Measurements from ENCODE around the gene CLTC.
"Not testable (repeated sequence)": the region's sequence is repeated elsewhere in the genome, so short reads cannot be mapped to it uniquely, and the experiment has no call there.

CLTC gene

GRCh38 chr17:59619298-59620063 is at the start of gene CLTC:
Gene CLTC (plus strand): TSS chr17:59619895. CDS start chr17:59620132, 237 bp downstream.
- peak; percentile 97 for DNase-seq

GRCh38 chr17:59572301-59572924 is 47.3 kb upstream of the CLTC start:
- no peak for DNase-seq

GRCh38 chr17:59584168-59584567 is 35.5 kb upstream of the CLTC start:
- DNase-seq, result not testable (repeated sequence)

- no peak for DNase-seq
Observed at GRCh38 chr17:59600169-59600568, 19.5 kb upstream of the CLTC start.

GRCh38 chr17:59601130-59601529 is 18.6 kb upstream of the CLTC start:
- DNase-seq, result no peak

GRCh38 chr17:59607061-59607460 is 12.6 kb upstream of the CLTC start:
- DNase-seq, result no peak

- no peak for DNase-seq
Observed at GRCh38 chr17:59607817-59608403, 11.8 kb upstream of the CLTC start.

- no peak for DNase-seq
Observed at GRCh38 chr17:59611503-59611902, 8.2 kb upstream of the CLTC start.

- no peak for DNase-seq
Observed at GRCh38 chr17:59616253-59616920, 3.3 kb upstream of the CLTC start.

GRCh38 chr17:59617156-59617732 is 2.5 kb upstream of the CLTC start:
- DNase-seq, result peak; percentile 5

GRCh38 chr17:59619035-59619297 is 729 bp upstream of the CLTC start:
- no peak for DNase-seq

GRCh38 chr17:59620064-59620359 is 317 bp downstream of the CLTC start:
- no peak for DNase-seq

GRCh38 chr17:59620518-59621259 is 994 bp downstream of the CLTC start:
- DNase-seq, result peak; percentile 20

- DNase-seq, result no peak
Observed at GRCh38 chr17:59621771-59622170, 2.1 kb downstream of the CLTC start.

GRCh38 chr17:59623151-59623550 is 3.5 kb downstream of the CLTC start:
- no peak for DNase-seq

- DNase-seq, result no peak
Observed at GRCh38 chr17:59626756-59627155, 7.1 kb downstream of the CLTC start.

- no peak for DNase-seq
Observed at GRCh38 chr17:59627274-59627673, 7.6 kb downstream of the CLTC start.

- DNase-seq, result no peak
Observed at GRCh38 chr17:59627770-59628171, 8.1 kb downstream of the CLTC start.

GRCh38 chr17:59629174-59629573 is 9.5 kb downstream of the CLTC start:
- no peak for DNase-seq

GRCh38 chr17:59631276-59631675 is 11.6 kb downstream of the CLTC start:
- DNase-seq, result no peak

- no peak for DNase-seq
Observed at GRCh38 chr17:59632398-59632797, 12.7 kb downstream of the CLTC start.

- no peak for DNase-seq
Observed at GRCh38 chr17:59633658-59634359, 14.1 kb downstream of the CLTC start.
